H7 (cell line): Measurements from ENCODE around the gene BIRC7. TPM values are rescaled to one million over a fixed set of nuclear protein-coding genes. Genes with fewer than 3 reads are reported as not detected.

Experiments used
- DNase-seq: peaks from one replicate; pipeline ENCODE4 v3.0.0; 2012
- H3K27me3 ChIP-seq: 2 replicates; pipeline ENCODE4 v1.6.0; 2011; ENCODE audit warnings: mild to moderate bottlenecking, low read length; ENCODE audit not compliant: control insufficient read depth, insufficient read depth
- H3K36me3 ChIP-seq: replicated peaks from 2 replicates; pipeline ENCODE4 v1.5.1; 2011; ENCODE audit warnings: low read length; ENCODE audit not compliant: control insufficient read depth, insufficient read depth
- H3K4me3 ChIP-seq: 2 replicates; pipeline ENCODE4 v1.5.1; 2011; ENCODE audit warnings: low read depth, mild to moderate bottlenecking, control low read depth, low read length, moderate library complexity; ENCODE audit not compliant: insufficient read depth
- total RNA-seq: library from RNA; depleted of rRNA; stranded (reverse); fragments of >200 nt; shearing (Covaris generic); gene quantifications from 2 replicates; pipeline ENCODE4 v1.2.3, GENCODE V29; 2014

Gene BIRC7
- total RNA-seq, 1 experiment from 2014 or later: not detected

GRCh38 chr20:63226042-63226943 lies 9.4 kb upstream of the BIRC7 start:
- no peaks in the 10 kb centered on the region; the same call in 1 of the 2 replicates for H3K27me3 ChIP-seq
- no peak overlapping the region for H3K4me3 ChIP-seq
- no peaks in the 10 kb centered on the region for H3K36me3 ChIP-seq
- DNase-seq: no peak

GRCh38 chr20:63227260-63227659 lies 8.4 kb upstream of the BIRC7 start:
- Histone ChIP-seq H3K36me3 (no peaks in the 10 kb centered on the region), H3K4me3 (no peak overlapping the region), H3K27me3 (no peaks in the 10 kb centered on the region; the same call in 1 of the 2 replicates)
- DNase-seq: no peak

DNA sequence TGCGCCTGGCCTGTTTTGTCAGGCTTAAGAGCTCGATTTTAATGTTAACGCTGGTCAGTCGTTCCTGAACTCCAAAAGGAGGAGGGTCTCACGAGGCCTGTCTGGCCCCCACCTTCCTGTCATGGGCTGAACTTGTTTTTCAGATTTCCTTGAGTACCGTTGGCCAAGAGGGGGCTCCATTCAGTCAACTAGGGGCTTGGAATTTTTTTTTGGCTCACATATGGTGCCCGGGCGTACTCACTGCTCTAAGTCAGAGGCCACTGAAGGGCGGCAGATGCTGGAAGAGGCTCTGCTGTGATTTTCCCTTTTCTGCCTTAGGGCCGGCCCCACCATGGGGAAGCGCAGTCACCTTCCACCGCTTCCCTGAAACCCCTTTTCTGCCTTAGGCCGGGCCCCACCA lies 6.9 kb upstream of the BIRC7 start:
- H3K4me3 ChIP-seq: no peak overlapping the region

GRCh38 chr20:63230800-63231268 lies 4.9 kb upstream of the BIRC7 start:
- H3K36me3 ChIP-seq: no peaks in the 10 kb centered on the region
- no peaks in the 10 kb centered on the region; the same call in 1 of the 2 replicates for H3K27me3 ChIP-seq
- H3K4me3 ChIP-seq: no peak overlapping the region
- DNase-seq: peak; percentile 88

More for the DNA sequence above, 6.9 kb upstream of the BIRC7 start:
- H3K36me3 ChIP-seq: no peaks in the 10 kb centered on the region
- no peak for DNase-seq
- H3K27me3 ChIP-seq: no peaks in the 10 kb centered on the region; the same call in 1 of the 2 replicates

- Histone ChIP-seq H3K4me3 (no peak overlapping the region), H3K27me3 (no peaks in the 10 kb centered on the region; the same call in 1 of the 2 replicates)
- DNase-seq: no peak
Measured at GRCh38 chr20:63232235-63233060, 3.3 kb upstream of the BIRC7 start.

DNA sequence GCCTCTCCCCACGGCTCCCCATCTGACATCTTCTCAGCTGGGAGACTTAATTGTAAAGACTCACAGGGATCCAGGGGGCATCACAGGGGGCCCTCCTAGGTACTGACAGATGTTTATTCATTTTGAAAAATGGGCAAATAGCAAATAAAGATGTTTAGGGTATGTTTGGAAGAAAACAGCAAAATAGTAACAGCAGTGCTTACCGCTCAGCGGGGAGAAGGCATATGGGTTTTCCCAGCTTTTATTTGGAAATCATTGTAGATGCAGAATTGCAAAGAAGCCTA lies 2.7 kb upstream of the BIRC7 start:
- DNase-seq: no peak
- Histone ChIP-seq H3K4me3 (no peak overlapping the region), H3K27me3 (no peaks in the 10 kb centered on the region; the same call in 1 of the 2 replicates), H3K36me3 (no peaks in the 10 kb centered on the region)

More at GRCh38 chr20:63232235-63233060, 3.3 kb upstream of the BIRC7 start:
- H3K36me3 ChIP-seq: no peaks in the 10 kb centered on the region

- DNase-seq: no peak
- H3K36me3 ChIP-seq: no peaks in the 10 kb centered on the region
- H3K27me3 ChIP-seq: no peaks in the 10 kb centered on the region; the same call in 1 of the 2 replicates
- H3K4me3 ChIP-seq: no peak overlapping the region
Measured at GRCh38 chr20:63233924-63234323, 1.8 kb upstream of the BIRC7 start.

- Histone ChIP-seq H3K27me3 (no peaks in the 10 kb centered on the region), H3K4me3 (peak overlapping the region; percentile 34)
- DNase-seq: peak; percentile 92
Measured at GRCh38 chr20:63234693-63235398, 859 bp upstream of the BIRC7 start.

DNA sequence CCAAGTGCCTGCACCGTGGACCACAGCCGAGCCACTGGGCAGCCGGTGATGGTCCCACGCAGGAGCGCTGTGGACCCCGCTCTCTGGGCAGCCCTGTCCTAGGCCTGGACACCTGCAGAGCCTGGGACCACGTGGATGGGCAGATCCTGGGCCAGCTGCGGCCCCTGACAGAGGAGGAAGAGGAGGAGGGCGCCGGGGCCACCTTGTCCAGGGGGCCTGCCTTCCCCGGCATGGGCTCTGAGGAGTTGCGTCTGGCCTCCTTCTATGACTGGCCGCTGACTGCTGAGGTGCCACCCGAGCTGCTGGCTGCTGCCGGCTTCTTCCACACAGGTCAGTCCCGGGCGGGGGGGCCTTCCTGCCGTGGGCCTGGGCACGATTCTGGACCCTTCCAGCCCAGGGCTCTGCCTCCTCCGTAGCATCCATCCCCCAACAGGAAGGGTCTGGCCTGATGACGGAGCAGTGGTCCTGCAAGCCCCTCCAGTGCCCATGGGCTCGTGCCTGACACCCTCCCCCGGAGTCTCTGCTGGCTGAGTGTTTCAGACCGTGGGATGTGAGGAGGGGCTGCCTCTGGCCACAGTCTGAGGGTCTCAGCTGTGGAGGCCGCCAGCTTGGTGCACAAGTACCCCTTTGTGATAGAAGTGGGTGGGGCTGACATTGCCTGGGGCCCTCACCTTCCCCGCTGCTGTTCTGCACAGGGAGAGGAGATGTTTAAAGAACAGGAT lies 572 bp downstream of the BIRC7 start:
- H3K36me3 ChIP-seq: no peaks in the 10 kb centered on the region
- H3K27me3 ChIP-seq: no peaks in the 10 kb centered on the region
- no peak overlapping the region for H3K4me3 ChIP-seq
- no peak for DNase-seq

More at GRCh38 chr20:63234693-63235398, 859 bp upstream of the BIRC7 start:
- no peaks in the 10 kb centered on the region for H3K36me3 ChIP-seq

DNA sequence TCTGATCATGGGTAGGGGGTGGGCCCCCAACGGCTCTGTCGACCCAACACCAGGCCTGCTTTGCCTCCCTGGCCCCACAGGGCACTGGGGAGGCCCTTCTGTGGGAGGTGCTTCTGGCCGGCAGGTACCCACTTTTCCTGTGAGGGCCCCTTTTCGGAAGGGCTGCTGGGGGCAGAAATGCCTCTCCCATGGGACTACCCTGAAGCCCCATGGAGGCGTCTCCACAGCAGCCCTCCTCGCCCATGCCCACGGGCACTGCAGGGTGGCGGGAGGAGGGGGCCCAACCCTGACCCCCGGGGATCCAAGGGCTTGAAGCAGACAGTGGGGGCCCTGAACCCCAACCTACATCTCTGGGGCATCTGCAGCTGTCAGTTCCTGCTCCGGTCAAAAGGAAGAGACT lies 2.3 kb downstream of the BIRC7 start:
- no peaks in the 10 kb centered on the region for H3K27me3 ChIP-seq
- no peak for DNase-seq
- H3K36me3 ChIP-seq: no peaks in the 10 kb centered on the region
- H3K4me3 ChIP-seq: no peak overlapping the region

DNA sequence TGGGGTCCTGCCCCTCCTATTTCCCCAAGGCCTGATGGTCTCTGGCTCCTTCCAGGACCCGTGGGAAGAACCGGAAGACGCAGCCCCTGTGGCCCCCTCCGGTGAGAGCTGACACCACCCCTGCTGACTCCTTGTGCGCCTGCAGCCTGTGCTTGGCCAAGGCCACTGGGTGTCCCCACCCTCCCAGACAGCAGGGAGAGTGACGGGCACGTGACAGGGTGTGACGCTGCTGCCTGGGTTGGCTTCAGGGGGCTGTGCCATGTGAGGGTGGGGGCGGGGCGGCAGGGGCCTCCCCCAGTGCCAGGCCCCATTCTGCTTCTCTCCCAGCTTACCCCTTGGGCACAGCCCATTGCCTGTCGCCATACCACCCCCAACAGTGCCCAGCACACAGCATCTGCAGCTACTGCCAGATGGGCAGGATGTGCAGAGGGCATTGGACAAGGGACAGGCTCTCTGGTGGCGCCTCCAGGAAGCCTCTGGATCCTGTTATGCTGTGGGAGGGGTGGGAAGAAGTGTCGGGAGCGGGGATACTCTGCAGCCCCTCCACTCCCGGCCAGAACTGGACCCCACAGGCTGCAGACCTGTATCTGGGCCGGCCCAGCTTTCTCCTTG lies 2.9 kb downstream of the BIRC7 start:
- H3K4me3 ChIP-seq: no peak overlapping the region
- H3K27me3 ChIP-seq: no peaks in the 10 kb centered on the region
- DNase-seq: no peak
- H3K36me3 ChIP-seq: no peaks in the 10 kb centered on the region

DNA sequence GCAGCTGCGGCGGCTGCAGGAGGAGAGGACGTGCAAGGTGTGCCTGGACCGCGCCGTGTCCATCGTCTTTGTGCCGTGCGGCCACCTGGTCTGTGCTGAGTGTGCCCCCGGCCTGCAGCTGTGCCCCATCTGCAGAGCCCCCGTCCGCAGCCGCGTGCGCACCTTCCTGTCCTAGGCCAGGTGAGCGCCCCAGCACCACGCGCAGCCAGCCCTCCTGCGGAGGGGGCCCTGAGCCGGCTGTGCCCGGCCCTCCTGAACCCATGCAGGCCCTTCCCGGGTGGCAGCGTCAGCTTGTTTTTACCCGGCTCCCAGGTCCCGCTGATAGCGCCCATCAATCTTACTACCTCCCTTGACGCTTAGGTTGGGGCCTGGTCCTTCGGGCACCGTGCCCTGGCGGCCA lies 3.7 kb downstream of the BIRC7 start:
- H3K4me3 ChIP-seq: no peak overlapping the region
- no peak for DNase-seq
- H3K36me3 ChIP-seq: no peaks in the 10 kb centered on the region
- no peaks in the 10 kb centered on the region for H3K27me3 ChIP-seq

GRCh38 chr20:63240004-63240403 lies 4.3 kb downstream of the BIRC7 start:
- Histone ChIP-seq H3K4me3 (no peak overlapping the region), H3K36me3 (no peaks in the 10 kb centered on the region), H3K27me3 (no peaks in the 10 kb centered on the region)
- DNase-seq: no peak
